D721Med (cell line): Measurements from ENCODE around the gene DBF4B.

Experiments
- DNase-seq: peaks from one replicate; pipeline ENCODE4 v3.0.0; 2011; ENCODE audit warnings: low spot score; ENCODE audit not compliant: insufficient read length
- FAIRE-seq: peaks from 2 replicates; lab custom pipeline; 2011; peaks lifted over from hg19 to GRCh38; lab: Jason Lieb, UNC
- CTCF ChIP-seq: IDR thresholded peaks from 2 replicates; pipeline ENCODE4 v1.5.1; 2012; ENCODE audit warnings: mild to moderate bottlenecking, control low read depth; ENCODE audit not compliant: insufficient read depth; ENCODE audit errors: missing control alignments

DBF4B gene

GRCh38 chr17:44775136-44775837 lies 66.8 kb downstream of the DBF4B start:
- DNase-seq (peak; percentile 97), FAIRE-seq (no peak)
- TF ChIP-seq CTCF, result no peak

- TF ChIP-seq CTCF, result no peak
- FAIRE-seq (no peak), DNase-seq (no peak)
Observed at GRCh38 chr17:44775838-44776621, 67.6 kb downstream of the DBF4B start.

GRCh38 chr17:44776628-44777393 lies 68.3 kb downstream of the DBF4B start:
- DNase-seq, result no peak
- FAIRE-seq, result no peak
- no peak for TF ChIP-seq CTCF

GRCh38 chr17:44777394-44778348 lies 69.2 kb downstream of the DBF4B start:
- FAIRE-seq (no peak), DNase-seq (no peak)
- no peak for TF ChIP-seq CTCF

- TF ChIP-seq CTCF, result no peak
- no peak for DNase-seq
- no peak for FAIRE-seq
Observed at GRCh38 chr17:44778656-44779210, 70.3 kb downstream of the DBF4B start.
